ENCODE results near the gene DNAI1.

Gene DNAI1

GRCh38 chr9:34558364-34558763 lies 99.8 kb downstream of the DNAI1 start:
- TF ChIP-seq, protein P1, sequence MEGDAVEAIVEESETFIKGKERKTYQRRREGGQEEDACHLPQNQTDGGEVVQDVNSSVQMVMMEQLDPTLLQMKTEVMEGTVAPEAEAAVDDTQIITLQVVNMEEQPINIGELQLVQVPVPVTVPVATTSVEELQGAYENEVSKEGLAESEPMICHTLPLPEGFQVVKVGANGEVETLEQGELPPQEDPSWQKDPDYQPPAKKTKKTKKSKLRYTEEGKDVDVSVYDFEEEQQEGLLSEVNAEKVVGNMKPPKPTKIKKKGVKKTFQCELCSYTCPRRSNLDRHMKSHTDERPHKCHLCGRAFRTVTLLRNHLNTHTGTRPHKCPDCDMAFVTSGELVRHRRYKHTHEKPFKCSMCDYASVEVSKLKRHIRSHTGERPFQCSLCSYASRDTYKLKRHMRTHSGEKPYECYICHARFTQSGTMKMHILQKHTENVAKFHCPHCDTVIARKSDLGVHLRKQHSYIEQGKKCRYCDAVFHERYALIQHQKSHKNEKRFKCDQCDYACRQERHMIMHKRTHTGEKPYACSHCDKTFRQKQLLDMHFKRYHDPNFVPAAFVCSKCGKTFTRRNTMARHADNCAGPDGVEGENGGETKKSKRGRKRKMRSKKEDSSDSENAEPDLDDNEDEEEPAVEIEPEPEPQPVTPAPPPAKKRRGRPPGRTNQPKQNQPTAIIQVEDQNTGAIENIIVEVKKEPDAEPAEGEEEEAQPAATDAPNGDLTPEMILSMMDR (conservative IDR thresholded peaks at IDR 0.05; ENCODE audit: control insufficient read depth, insufficient read depth, low read depth, low read length): no peak
- DNase-seq (ENCODE audit: low read depth): no peak
- H3K4me3 ChIP-seq (ENCODE audit: control insufficient read depth, low read depth, low read length): no peak overlapping the region

GRCh38 chr9:34558919-34559623 lies 100.5 kb downstream of the DNAI1 start:
- DNase-seq (ENCODE audit: low read depth): no peak
- TF ChIP-seq, protein P1 (conservative IDR thresholded peaks at IDR 0.05; ENCODE audit: control insufficient read depth, insufficient read depth, low read depth, low read length): no peak
- no peak overlapping the region for H3K4me3 ChIP-seq (ENCODE audit: control insufficient read depth, low read depth, low read length)

DNA sequence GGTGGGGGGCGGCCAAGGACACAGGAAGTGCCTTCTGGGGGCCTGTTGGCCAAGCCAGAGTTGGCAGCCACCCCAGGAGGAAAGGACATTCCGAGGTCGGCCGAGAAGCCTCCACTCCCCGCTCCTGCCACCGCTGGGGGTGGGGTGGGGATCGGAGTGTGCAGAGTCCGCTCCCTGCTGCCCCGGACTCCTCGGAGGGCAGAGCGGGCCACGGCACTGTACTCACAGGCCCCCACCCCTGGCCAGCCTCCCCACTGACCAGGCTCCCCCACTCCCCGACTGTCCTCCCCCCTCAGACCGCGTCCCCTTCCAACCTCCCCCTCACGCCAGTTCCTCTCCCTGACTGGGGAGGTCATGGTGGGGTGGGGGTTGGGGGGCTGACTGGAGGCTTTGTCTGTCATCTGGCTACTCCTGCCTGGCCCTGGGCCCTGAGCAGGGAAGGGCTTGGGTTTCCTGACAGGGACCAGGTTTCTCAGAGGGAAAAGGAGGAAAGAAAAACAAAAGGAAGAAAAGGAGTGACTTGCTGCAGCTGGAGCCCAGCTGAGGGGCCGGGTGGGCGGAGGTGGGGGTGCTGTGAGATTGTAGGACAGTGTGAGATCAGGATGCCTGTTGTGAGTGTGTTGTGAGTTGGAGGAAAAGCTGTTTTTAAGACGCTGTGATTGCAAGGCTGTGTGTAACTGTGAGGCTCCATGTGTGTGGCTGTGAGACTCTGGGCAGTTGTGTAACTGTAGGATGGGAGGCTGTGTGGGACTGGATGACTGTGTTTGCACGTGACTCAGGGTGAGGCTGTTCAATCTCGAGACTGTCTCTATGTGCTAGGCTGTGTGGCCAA lies 101.2 kb downstream of the DNAI1 start:
- TF ChIP-seq, protein P1 (conservative IDR thresholded peaks at IDR 0.05; ENCODE audit: control insufficient read depth, insufficient read depth, low read depth, low read length): no peak
- no peak overlapping the region for H3K4me3 ChIP-seq (ENCODE audit: control insufficient read depth, low read depth, low read length)
- DNase-seq (ENCODE audit: low read depth): peak; percentile 77

GRCh38 chr9:34560599-34561214 lies 102.1 kb downstream of the DNAI1 start:
- TF ChIP-seq, protein P1 (conservative IDR thresholded peaks at IDR 0.05; ENCODE audit: control insufficient read depth, insufficient read depth, low read depth, low read length): no peak
- DNase-seq (ENCODE audit: low read depth): no peak
- H3K4me3 ChIP-seq (ENCODE audit: control insufficient read depth, low read depth, low read length): no peak overlapping the region

DNA sequence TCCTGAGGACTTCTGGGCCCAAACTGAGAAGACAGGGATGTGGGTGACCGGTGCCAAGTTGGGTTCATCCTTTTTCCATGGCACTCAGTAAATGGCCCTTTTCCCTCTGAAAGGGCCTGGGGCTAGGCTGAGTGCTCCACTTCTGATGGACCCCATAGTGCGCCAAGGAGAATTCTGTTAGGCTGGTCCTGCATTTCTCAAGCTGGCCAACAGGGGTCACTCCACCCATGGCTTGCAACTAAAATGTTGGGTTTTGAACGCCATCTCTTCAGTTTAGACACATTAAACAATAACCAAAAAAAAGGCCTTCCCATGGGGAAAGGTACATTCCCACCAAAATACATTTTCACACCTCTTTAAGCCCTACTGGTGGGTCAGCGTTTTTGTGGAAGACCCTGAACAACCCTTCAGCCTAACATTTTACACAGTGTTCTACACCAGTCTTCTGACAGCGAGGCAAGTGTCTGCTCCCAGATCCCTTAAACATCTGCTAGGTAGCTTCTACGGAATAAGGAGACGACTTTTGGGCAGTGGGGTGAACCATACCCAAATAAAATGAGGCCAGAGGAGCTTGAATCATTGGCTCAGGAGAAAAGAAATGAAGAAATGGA lies 103.6 kb downstream of the DNAI1 start:
- no peak overlapping the region for H3K4me3 ChIP-seq (ENCODE audit: control insufficient read depth, low read depth, low read length)
- TF ChIP-seq, protein P1 (conservative IDR thresholded peaks at IDR 0.05; ENCODE audit: control insufficient read depth, insufficient read depth, low read depth, low read length): peak; percentile 69
- peak; percentile 10 for DNase-seq (ENCODE audit: low read depth)

GRCh38 chr9:34563262-34563661 lies 104.7 kb downstream of the DNAI1 start:
- no peak for DNase-seq (ENCODE audit: low read depth)
- TF ChIP-seq, protein P1 (conservative IDR thresholded peaks at IDR 0.05; ENCODE audit: control insufficient read depth, insufficient read depth, low read depth, low read length): no peak
- H3K4me3 ChIP-seq (ENCODE audit: control insufficient read depth, low read depth, low read length): no peak overlapping the region

Measured in fibroblast of mammary gland (primary cell).